HEK293T (cell line): ENCODE measurements around the gene KRTAP19-6.

ENCODE experiments used
- CTCF ChIA-PET: fragments of 350-600 bp; formaldehyde crosslinking; extraction: SDS; loops from one replicate; lab custom pipeline; 2021; ENCODE audit warnings: antibody characterized with exemption, inconsistent platforms; lab: Yijun Ruan, JAX
- POLR2A ChIA-PET: fragments of 350-600 bp; formaldehyde crosslinking; extraction: SDS; loops from one replicate; lab custom pipeline; 2020; ENCODE audit warnings: antibody characterized with exemption, inconsistent platforms; lab: Yijun Ruan, JAX
- DNase-seq: peaks from one replicate; pipeline ENCODE4 v3.0.0; 2012; ENCODE audit warnings: mixed read lengths; ENCODE audit errors: extremely low spot score
- ARNT ChIP-seq: fragments of 450-650 bp; IDR thresholded peaks from 2 replicates; pipeline ENCODE4 v1.6.1; 2017; ENCODE audit warnings: mild to moderate bottlenecking
- BHLHE40 ChIP-seq: fragments of 450-650 bp; IDR thresholded peaks from 2 replicates; pipeline ENCODE4 v1.6.1; 2016; ENCODE audit warnings: mild to moderate bottlenecking, moderate library complexity, borderline replicate concordance
- CTBP1 ChIP-seq: fragments of 450-650 bp; IDR thresholded peaks from 2 replicates; pipeline ENCODE4 v1.6.1; 2016; ENCODE audit warnings: borderline replicate concordance
- ELF4 ChIP-seq: fragments of 450-650 bp; IDR thresholded peaks from 2 replicates; pipeline ENCODE4 v1.6.1; 2017; ENCODE audit warnings: antibody characterized with exemption
- FOXA1 ChIP-seq: fragments of 450-650 bp; IDR thresholded peaks from 2 replicates; pipeline ENCODE4 v1.6.1; 2016; ENCODE audit warnings: mild to moderate bottlenecking
- FOXK2 ChIP-seq: fragments of 450-650 bp; IDR thresholded peaks from 2 replicates; pipeline ENCODE4 v1.6.1; 2016; ENCODE audit warnings: mild to moderate bottlenecking
- FOXM1 ChIP-seq: fragments of 450-650 bp; IDR thresholded peaks from 2 replicates; pipeline ENCODE4 v1.6.1; 2017; ENCODE audit warnings: mild to moderate bottlenecking, borderline replicate concordance
- HDGF ChIP-seq: fragments of 450-650 bp; IDR thresholded peaks from 2 replicates; pipeline ENCODE4 v1.6.1; 2017; ENCODE audit warnings: antibody characterized with exemption, borderline replicate concordance
- L3MBTL2 ChIP-seq: fragments of 450-650 bp; conservative IDR thresholded peaks from 2 replicates; pipeline ENCODE4 v1.6.1; 2016; ENCODE audit warnings: mild to moderate bottlenecking
- LEF1 ChIP-seq: fragments of 450-650 bp; IDR thresholded peaks from 2 replicates; pipeline ENCODE4 v1.6.1; 2017; ENCODE audit warnings: mild to moderate bottlenecking, borderline replicate concordance
- NFRKB ChIP-seq: fragments of 450-650 bp; IDR thresholded peaks from 2 replicates; pipeline ENCODE4 v1.6.1; 2016; ENCODE audit warnings: mild to moderate bottlenecking, moderate library complexity
- SP1 ChIP-seq: fragments of 450-650 bp; IDR thresholded peaks from 2 replicates; pipeline ENCODE4 v1.6.1; 2017
- SUZ12 ChIP-seq: fragments of 450-650 bp; IDR thresholded peaks from 2 replicates; pipeline ENCODE4 v1.6.1; 2016; ENCODE audit warnings: mild to moderate bottlenecking
- TARDBP ChIP-seq: fragments of 450-650 bp; IDR thresholded peaks from 2 replicates; pipeline ENCODE4 v1.6.1; 2016
- ZNF384 ChIP-seq: fragments of 450-650 bp; IDR thresholded peaks from 2 replicates; pipeline ENCODE4 v1.6.1; 2016
- TF ChIP-seq, protein P1 (sequence below): fragments of 450-650 bp; IDR thresholded peaks from 2 replicates; pipeline ENCODE4 v1.6.1; 2016

KRTAP19-6 gene

GRCh38 chr21:30541764-30542163 lies at the start of gene KRTAP19-6:
Gene KRTAP19-6, minus strand, starts transcription at chr21:30541864. Its CDS starts 31 bp downstream, at chr21:30541833.
- ChIA-PET CTCF (interaction anchor here (0.6 kb wide), 1 partner anchor 292 kb away, joined by 3 read pairs; no protein-coding TSS in a partner anchor), POLR2A (no interaction called here)
- no peak for DNase-seq
- TF ChIP-seq FOXM1 (no peak), ZNF384 (no peak), HDGF (no peak), L3MBTL2 (no peak), BHLHE40 (no peak), NFRKB (no peak), FOXA1 (no peak), FOXK2 (no peak), CTBP1 (no peak), LEF1 (no peak), ELF4 (no peak), SUZ12 (no peak)
- TF ChIP-seq, protein P1, sequence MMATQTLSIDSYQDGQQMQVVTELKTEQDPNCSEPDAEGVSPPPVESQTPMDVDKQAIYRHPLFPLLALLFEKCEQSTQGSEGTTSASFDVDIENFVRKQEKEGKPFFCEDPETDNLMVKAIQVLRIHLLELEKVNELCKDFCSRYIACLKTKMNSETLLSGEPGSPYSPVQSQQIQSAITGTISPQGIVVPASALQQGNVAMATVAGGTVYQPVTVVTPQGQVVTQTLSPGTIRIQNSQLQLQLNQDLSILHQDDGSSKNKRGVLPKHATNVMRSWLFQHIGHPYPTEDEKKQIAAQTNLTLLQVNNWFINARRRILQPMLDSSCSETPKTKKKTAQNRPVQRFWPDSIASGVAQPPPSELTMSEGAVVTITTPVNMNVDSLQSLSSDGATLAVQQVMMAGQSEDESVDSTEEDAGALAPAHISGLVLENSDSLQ = no peak

DNA sequence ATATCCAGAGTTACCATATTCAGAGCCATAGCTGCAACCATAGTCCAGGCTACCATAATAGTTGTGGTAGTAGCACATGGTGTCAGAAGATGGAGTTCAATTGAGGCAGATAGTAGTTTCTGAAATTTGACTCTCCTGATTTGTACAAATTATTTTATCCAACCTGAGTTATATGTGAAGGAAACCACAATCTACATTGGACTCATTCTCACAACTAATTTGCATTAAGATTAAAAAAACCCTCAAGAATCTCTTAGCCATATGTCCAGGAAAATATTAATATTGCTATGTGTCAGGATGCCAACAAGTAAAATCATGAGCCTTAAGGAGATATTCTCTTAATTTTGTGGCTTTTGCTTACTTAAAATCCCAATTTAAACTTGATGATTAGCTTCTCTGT lies 48.6 kb upstream of the KRTAP19-6 start, which contains the start of gene KRTAP22-2:
KRTAP22-2 (minus strand) TSS at position 101 of the 400 bp plus-strand sequence.
- ChIA-PET CTCF (no interaction called here), POLR2A (no interaction called here)
- TF ChIP-seq ZNF384 = no peak
- TF ChIP-seq, protein P1 = no peak
- TF ChIP-seq NFRKB = no peak
- TF ChIP-seq L3MBTL2 = no peak
- no peak for TF ChIP-seq BHLHE40
- TF ChIP-seq SP1 = no peak
- no peak for TF ChIP-seq FOXM1
- no peak for TF ChIP-seq SUZ12
- no peak for TF ChIP-seq HDGF
- no peak for TF ChIP-seq ARNT
- no peak for TF ChIP-seq ELF4
- TF ChIP-seq FOXK2 = no peak
- no peak for TF ChIP-seq LEF1
- TF ChIP-seq CTBP1 = no peak
- no peak for TF ChIP-seq FOXA1
- no peak for TF ChIP-seq TARDBP
- DNase-seq = no peak

DNA sequence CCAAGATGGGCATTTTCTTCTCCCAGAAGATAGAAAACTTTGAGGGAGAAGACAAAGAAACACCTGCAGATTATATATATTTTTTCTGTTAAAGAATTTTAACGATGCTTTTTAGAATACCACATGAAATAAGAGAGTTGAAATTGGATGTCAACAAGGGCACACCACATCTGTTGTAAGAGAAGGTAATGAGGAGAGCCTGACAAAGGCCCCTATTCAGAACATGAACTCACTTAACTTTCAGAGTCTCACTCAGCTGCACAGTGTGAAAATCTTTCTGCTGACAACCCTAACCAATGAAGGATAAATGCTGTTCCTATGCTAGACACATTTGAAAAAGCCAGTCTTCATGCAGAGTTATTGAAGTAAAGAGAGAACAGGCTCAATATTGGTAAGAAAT lies 41.2 kb upstream of the KRTAP19-6 start:
- ChIA-PET CTCF (no interaction called here), POLR2A (no interaction called here)
- DNase-seq = no peak
- TF ChIP-seq ZNF384 = no peak

- ChIA-PET POLR2A (no interaction called here), CTCF (no interaction called here)
- no peak for DNase-seq
- no peak for TF ChIP-seq L3MBTL2
- no peak for TF ChIP-seq ARNT
- no peak for TF ChIP-seq SUZ12
- no peak for TF ChIP-seq ELF4
- no peak for TF ChIP-seq FOXA1
- TF ChIP-seq SP1 = no peak
- no peak for TF ChIP-seq BHLHE40
- no peak for TF ChIP-seq CTBP1
- no peak for TF ChIP-seq TARDBP
- TF ChIP-seq, protein P1 = no peak
- TF ChIP-seq NFRKB = no peak
- no peak for TF ChIP-seq FOXM1
- no peak for TF ChIP-seq HDGF
- TF ChIP-seq FOXK2 = no peak
- TF ChIP-seq ZNF384 = no peak
- no peak for TF ChIP-seq LEF1
Observed at GRCh38 chr21:30580132-30580531, 38.5 kb upstream of the KRTAP19-6 start.

GRCh38 chr21:30579346-30579745 lies 37.7 kb upstream of the KRTAP19-6 start:
- DNase-seq = no peak
- no peak for TF ChIP-seq SP1
- TF ChIP-seq ARNT = no peak
- no peak for TF ChIP-seq ZNF384
- TF ChIP-seq ELF4 = no peak
- TF ChIP-seq, protein P1 = no peak
- TF ChIP-seq CTBP1 = no peak
- TF ChIP-seq L3MBTL2 = no peak
- no peak for TF ChIP-seq NFRKB
- no peak for TF ChIP-seq SUZ12
- no peak for TF ChIP-seq TARDBP
- TF ChIP-seq HDGF = no peak
- no peak for TF ChIP-seq LEF1
- TF ChIP-seq FOXK2 = no peak
- no peak for TF ChIP-seq FOXM1
- no peak for TF ChIP-seq FOXA1
- no peak for TF ChIP-seq BHLHE40
- CTCF ChIA-PET = no interaction called here
- POLR2A ChIA-PET = no interaction called here

DNA sequence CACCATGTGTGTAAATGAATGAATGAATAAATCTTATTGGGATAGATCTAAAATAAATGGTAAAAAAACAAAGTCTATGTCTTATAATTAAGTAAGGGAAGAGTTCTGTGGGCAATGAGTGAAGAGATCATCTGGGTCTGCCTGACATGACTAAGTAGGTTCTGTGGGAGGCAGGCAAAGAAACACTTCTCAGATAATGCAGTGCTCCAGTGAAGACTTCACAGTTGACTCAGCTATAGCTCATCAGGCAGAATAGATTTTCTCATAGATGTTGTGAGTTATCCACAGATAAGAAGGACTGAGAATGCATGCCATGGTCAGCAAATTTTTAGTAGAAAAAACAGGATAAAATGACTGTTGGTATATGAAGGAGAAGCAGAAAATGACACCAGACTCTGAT lies 36.1 kb upstream of the KRTAP19-6 start:
- TF ChIP-seq FOXK2 = no peak
- no peak for TF ChIP-seq SUZ12
- TF ChIP-seq ARNT = no peak
- no peak for TF ChIP-seq ELF4
- TF ChIP-seq NFRKB = no peak
- no peak for TF ChIP-seq CTBP1
- no peak for DNase-seq
- ChIA-PET CTCF (no interaction called here), POLR2A (no interaction called here)
